HFFc6 (cell line): ENCODE data around the gene POLN. TPM values are rescaled to one million over a fixed set of nuclear protein-coding genes. Genes with fewer than 3 reads are reported as not detected.

Source experiments
- DNase-seq: peaks from one replicate; pipeline ENCODE4 v3.0.0-alpha.2; 2018
- H3K27ac Mint-ChIP-seq: 2 replicates; pipeline ENCODE4 v1.8.0; 2020; ENCODE audit warnings: mild to moderate bottlenecking, mixed read lengths
- H3K27me3 Mint-ChIP-seq: 2 replicates; pipeline ENCODE4 v1.8.0; 2021; ENCODE audit warnings: mild to moderate bottlenecking, moderate library complexity, mixed read lengths; ENCODE audit not compliant: insufficient read depth
- H3K36me3 Mint-ChIP-seq: 2 replicates; pipeline ENCODE4 v1.8.0; 2021; ENCODE audit warnings: low read depth, mixed read lengths
- H3K4me1 Mint-ChIP-seq: 2 replicates; pipeline ENCODE4 v1.8.0; 2020; ENCODE audit warnings: low read depth, mixed read lengths
- H3K4me3 Mint-ChIP-seq: 2 replicates; pipeline ENCODE4 v1.8.0; 2020; ENCODE audit warnings: mild to moderate bottlenecking, moderate library complexity, mixed read lengths
- H3K9me3 Mint-ChIP-seq: 2 replicates; pipeline ENCODE4 v1.8.0; 2020; ENCODE audit warnings: mild to moderate bottlenecking, mixed read lengths
- total RNA-seq, 6 experiments: library from RNA; stranded (reverse); fragmentation: NEBNext Ultra II Directional; extraction: Animal tissue kit (Norgen Biotek cat#: 25700); gene quantifications; 2 replicates in 1 of 6; 3 replicates in 5 of 6; pipeline ENCODE4 v1.2.3, GENCODE V29; 2021
- TF ChIP-seq, protein P1 (sequence below): fragments of 200-600 bp; sonication (generic); IDR thresholded peaks from 2 replicates; pipeline ENCODE4 v1.5.0; 2021; ENCODE audit warnings: antibody characterized with exemption, mild to moderate bottlenecking

POLN gene
- total RNA-seq, 6 experiments from 2014 or later: 1.5 to 3.4 (median 2.2) TPM

DNA sequence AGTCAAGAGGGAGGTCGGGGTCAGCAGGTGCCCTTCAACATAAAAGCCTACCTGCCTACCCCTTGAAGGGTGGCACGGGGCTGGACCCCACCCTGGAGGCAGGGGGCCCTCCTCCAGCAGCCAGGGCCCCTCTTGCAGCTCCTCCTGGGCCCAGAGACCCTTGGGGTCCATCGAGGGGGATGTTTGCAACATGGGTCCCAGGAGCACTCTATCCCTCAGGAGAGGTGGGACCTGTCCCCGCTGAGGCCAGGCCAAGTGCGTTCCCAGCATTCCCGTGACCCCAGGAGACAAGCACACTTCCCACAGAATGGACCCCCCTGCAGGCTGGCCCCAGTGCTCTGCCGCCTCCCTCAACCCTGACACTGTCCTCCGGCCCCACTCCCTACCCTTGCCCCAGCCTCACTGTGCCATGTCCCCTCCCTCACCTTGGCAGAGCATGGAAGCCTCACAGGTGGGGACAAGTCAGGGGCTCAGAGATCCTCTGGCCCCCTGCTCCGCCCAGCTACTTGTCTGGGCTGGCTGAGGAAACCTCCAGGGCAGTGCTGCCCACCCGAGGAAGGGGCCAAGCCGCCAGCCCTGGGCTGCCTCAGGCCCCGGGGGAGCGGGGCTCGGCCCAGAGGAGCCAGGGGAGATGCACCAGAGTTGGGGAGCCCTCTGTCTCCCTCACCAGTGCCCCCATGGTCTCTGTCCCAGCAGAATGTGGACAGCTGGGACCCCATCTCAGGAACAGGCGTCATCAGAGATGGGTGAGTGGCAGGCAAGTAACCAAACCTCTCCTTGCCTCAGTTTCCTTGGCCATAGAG, 17.8 kb upstream of the POLN start:
- H3K27me3 Mint-ChIP-seq: no peaks in the 10 kb centered on the region; the same call in 1 of the 2 replicates

DNA sequence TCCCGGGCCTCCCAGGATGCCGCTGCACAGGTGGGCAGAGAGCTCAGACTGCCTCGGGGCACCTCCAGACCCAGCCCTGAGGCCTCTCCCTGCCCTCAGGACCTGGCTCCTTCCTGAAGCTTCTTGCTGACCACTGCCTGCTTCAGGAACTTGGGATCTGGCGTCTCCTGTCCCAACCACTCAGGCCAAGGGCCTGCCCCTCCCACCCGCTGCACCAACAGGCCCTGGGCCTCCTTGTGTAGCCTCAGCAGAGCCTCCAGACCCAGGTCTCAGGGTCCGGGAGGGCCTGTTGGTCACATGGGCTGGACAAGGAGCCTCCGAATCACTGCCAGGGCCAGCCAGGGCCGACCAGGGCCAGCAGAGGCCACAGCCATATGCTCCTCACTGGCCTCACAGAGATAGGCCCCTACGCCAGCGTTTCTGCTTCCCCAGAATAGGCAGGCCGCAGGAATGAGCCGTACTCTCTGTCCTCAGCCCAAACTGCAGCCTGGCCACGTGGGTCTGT, 17.2 kb upstream of the POLN start:
- H3K4me3 Mint-ChIP-seq: no peak overlapping the region
- no peaks in the 10 kb centered on the region for H3K9me3 Mint-ChIP-seq
- H3K4me1 Mint-ChIP-seq: 0 out of 2 replicates have a peak, but pooled peaks cover 4% of the 10 kb centered on the region
- H3K27ac Mint-ChIP-seq: no peak overlapping the region
- H3K27me3 Mint-ChIP-seq: no peaks in the 10 kb centered on the region
- no peak for DNase-seq
- TF ChIP-seq, protein P1, sequence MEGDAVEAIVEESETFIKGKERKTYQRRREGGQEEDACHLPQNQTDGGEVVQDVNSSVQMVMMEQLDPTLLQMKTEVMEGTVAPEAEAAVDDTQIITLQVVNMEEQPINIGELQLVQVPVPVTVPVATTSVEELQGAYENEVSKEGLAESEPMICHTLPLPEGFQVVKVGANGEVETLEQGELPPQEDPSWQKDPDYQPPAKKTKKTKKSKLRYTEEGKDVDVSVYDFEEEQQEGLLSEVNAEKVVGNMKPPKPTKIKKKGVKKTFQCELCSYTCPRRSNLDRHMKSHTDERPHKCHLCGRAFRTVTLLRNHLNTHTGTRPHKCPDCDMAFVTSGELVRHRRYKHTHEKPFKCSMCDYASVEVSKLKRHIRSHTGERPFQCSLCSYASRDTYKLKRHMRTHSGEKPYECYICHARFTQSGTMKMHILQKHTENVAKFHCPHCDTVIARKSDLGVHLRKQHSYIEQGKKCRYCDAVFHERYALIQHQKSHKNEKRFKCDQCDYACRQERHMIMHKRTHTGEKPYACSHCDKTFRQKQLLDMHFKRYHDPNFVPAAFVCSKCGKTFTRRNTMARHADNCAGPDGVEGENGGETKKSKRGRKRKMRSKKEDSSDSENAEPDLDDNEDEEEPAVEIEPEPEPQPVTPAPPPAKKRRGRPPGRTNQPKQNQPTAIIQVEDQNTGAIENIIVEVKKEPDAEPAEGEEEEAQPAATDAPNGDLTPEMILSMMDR: no peak
- H3K36me3 Mint-ChIP-seq: 0 out of 2 replicates have a peak, but pooled peaks cover 6% of the 10 kb centered on the region

More for the DNA sequence above, 17.8 kb upstream of the POLN start:
- TF ChIP-seq, protein P1: no peak
- H3K9me3 Mint-ChIP-seq: no peaks in the 10 kb centered on the region
- H3K4me3 Mint-ChIP-seq: peak overlapping the region; percentile 82
- 0 out of 2 replicates have a peak, but pooled peaks cover 4% of the 10 kb centered on the region for H3K4me1 Mint-ChIP-seq
- H3K27ac Mint-ChIP-seq: peak overlapping the region; percentile 46
- 0 out of 2 replicates have a peak, but pooled peaks cover under 1% of the 10 kb centered on the region for H3K36me3 Mint-ChIP-seq
- DNase-seq: no peak

DNA sequence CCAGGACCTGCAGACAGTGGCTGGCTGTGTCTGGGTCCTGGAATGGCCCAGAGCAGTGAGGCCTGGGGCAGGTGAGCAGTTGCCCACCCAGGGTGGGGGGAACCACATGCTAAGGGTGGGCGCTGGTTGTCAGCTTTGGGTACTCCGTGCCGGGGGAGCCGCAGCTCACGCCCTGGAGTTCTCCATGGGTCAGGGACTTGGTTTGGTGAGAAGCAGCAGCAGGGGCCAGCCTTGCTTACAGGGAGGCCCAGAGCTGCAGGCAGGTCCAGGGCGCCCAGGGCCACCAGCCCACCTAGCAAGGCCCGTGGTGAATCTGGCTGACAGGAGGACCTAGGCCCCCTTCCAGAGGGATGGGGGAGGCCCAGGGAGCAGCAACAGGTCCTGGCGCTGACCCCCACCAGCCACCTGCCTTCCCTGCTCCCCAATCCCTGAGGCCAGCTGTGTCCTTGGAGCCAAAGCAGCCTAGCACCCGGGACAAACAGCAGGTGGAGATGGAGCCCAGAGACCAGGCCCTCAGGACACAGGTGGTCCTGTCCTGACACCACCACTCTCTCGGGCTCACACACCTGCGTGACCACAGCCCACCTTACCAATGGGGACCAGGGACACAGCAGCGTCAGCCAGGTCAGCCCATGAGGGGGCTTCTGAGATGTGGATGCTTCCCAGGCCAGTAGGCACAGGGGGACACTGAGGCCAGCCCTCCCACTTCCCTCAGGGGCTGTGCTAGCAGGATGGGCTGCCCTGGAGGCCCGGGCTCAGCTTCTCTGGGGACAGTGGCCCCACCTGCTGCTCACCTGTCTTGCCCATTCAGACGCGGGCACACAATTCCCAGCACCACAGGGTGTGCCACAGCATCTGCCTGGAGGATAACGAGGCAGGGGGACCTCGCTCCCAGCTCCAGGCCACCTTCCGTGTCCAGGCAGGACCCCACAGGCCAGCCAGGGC, 16.4 kb upstream of the POLN start:
- TF ChIP-seq, protein P1: no peak
- H3K27me3 Mint-ChIP-seq: no peaks in the 10 kb centered on the region
- H3K4me1 Mint-ChIP-seq: 0 out of 2 replicates have a peak, but pooled peaks cover 4% of the 10 kb centered on the region
- no peaks in the 10 kb centered on the region for H3K9me3 Mint-ChIP-seq
- 0 out of 2 replicates have a peak, but pooled peaks cover 6% of the 10 kb centered on the region for H3K36me3 Mint-ChIP-seq
- no peak overlapping the region for H3K27ac Mint-ChIP-seq
- DNase-seq: no peak
- H3K4me3 Mint-ChIP-seq: no peak overlapping the region

DNA sequence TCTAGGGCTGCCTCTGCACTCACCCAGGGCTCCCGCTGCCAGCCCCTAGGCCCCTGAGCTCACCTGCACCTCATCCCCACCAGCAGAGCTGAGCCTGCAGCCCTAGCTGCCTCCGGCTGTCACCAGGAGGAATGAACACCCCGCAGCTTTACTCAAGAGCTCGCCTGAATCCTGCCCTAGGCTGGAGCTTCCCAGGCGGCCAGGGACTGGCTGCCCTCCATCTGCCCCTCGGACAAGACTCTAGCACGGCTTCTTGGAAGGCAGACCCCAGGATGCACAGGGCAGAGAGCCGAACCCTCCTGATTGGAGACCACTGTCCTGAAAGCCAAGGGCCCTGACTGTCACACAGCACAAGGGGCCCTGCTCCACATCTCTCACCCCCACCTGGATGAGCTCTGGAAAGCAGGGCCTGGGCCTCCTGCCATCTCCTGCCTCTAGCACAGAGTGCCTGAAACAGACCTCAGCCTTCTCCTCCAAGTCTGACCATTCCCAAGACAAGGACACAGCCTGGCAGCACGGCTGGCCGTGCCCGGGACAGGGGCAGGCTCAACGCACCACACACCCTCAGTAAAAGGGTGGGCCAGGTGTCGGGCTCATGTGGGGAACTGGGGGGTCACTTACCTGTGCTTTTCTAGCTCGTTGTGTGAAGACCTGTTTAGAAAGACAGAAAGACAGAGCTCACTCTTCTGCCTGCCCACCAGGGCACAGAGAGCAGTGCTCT, 15.6 kb upstream of the POLN start:
- DNase-seq: no peak
- Mint-ChIP-seq H3K4me1 (0 out of 2 replicates have a peak, but pooled peaks cover 4% of the 10 kb centered on the region), H3K4me3 (no peak overlapping the region), H3K27me3 (no peaks in the 10 kb centered on the region), H3K36me3 (0 out of 2 replicates have a peak, but pooled peaks cover 6% of the 10 kb centered on the region), H3K9me3 (no peaks in the 10 kb centered on the region), H3K27ac (no peak overlapping the region)
- TF ChIP-seq, protein P1: no peak

DNA sequence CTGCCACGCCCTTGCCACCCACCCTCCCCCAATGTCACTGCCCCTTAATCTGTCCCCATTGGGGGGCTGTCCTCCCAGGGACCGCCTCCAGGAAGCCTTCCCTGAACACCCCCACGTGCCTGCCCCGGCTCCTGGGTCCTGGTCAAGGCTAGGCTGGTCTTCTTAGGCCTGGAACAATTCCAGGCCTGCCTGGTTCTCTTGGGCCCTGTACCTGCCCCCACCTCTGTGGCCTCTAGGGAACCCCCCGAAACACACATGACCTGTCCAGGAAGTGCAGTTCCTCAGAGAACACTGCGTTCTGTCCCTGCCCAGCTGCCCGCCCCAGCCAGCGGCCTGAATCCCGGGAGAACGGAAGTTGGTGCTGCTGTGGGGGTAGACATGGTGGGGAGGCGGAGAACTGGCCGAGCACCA, 14.9 kb upstream of the POLN start:
- Mint-ChIP-seq H3K4me3 (no peak overlapping the region), H3K9me3 (no peaks in the 10 kb centered on the region), H3K27ac (no peak overlapping the region), H3K36me3 (0 out of 2 replicates have a peak, but pooled peaks cover 6% of the 10 kb centered on the region), H3K27me3 (no peaks in the 10 kb centered on the region), H3K4me1 (0 out of 2 replicates have a peak, but pooled peaks cover 4% of the 10 kb centered on the region)
- DNase-seq: no peak
- TF ChIP-seq, protein P1: no peak
